ENCODE data around the gene PLPP4.

DNA sequence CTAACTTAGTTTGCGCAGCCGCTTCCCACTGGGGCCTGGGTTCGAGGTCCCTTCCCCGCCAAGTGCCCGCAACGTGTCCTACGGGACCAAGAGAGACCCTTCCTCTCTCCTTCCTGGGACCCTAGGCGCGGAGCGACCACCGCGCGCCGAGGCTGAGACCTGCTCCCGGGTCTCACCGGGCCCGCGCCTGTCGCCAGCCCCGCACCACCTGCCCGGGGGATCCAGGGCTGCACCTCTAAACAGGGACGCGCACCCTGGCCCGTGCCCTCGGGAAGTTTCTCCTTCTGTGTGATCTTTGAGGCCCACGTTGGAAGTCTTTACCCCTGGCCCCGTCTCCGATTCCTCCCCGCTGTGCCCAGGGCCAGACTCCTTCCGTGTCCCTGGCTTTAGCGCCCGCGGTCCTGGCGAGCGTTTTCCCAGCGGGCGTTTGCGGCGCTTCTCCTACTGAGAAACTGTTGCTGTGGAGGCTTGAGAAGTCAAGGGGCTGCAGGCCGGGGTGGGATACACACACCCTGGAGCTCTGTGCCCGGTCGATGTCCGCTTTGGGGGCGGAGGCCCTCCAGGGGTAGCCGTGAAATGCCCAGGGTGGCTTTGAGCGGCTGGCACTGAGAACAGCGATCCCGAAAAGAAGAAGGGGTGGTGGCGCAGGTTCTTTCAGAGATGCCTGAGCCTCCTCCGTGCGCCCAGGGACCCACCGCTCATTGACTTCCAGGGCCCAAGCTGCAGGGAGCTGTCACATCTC, 575 bp downstream of the PLPP4 start:
- TF ChIP-seq, protein P1, sequence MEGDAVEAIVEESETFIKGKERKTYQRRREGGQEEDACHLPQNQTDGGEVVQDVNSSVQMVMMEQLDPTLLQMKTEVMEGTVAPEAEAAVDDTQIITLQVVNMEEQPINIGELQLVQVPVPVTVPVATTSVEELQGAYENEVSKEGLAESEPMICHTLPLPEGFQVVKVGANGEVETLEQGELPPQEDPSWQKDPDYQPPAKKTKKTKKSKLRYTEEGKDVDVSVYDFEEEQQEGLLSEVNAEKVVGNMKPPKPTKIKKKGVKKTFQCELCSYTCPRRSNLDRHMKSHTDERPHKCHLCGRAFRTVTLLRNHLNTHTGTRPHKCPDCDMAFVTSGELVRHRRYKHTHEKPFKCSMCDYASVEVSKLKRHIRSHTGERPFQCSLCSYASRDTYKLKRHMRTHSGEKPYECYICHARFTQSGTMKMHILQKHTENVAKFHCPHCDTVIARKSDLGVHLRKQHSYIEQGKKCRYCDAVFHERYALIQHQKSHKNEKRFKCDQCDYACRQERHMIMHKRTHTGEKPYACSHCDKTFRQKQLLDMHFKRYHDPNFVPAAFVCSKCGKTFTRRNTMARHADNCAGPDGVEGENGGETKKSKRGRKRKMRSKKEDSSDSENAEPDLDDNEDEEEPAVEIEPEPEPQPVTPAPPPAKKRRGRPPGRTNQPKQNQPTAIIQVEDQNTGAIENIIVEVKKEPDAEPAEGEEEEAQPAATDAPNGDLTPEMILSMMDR (IDR thresholded peaks at IDR 0.05 in 8 of 11, conservative IDR thresholded peaks at IDR 0.05 in 3 of 11) = no peak
- no peak for TF ChIP-seq POLR2AphosphoS5 (IDR thresholded peaks at IDR 0.05)
